Subcutaneous abdominal adipose tissue (tissue), 5 donors: ENCODE results near the gene RPH3AL.
"Not testable (repeated sequence)": the region's sequence is repeated elsewhere in the genome, so short reads cannot be mapped to it uniquely, and the experiment has no call there.

Source experiments
- H3K27ac ChIP-seq: one replicate; pipeline ENCODE4 v1.7.0; 2013; ENCODE audit warnings: low read depth, mild to moderate bottlenecking, inconsistent platforms, low read length, moderate library complexity
- H3K27me3 ChIP-seq, 5 donors: one replicate each; pipeline ENCODE4 v1.7.0; 2013; ENCODE audit warnings: low read length in 5 of 5, inconsistent platforms in 1 of 5; ENCODE audit not compliant: control insufficient read depth in 5 of 5, insufficient read depth in 4 of 5
- H3K36me3 ChIP-seq, 5 donors: one replicate each; pipeline ENCODE4 v1.7.0; 2013; ENCODE audit warnings: low read length in 5 of 5; ENCODE audit not compliant: control insufficient read depth in 5 of 5, insufficient read depth in 5 of 5
- H3K4me1 ChIP-seq, 5 donors: one replicate each; pipeline ENCODE4 v1.7.0; 2013; ENCODE audit warnings: low read length in 5 of 5, mild to moderate bottlenecking in 3 of 5, moderate library complexity in 1 of 5; ENCODE audit not compliant: control insufficient read depth in 5 of 5, insufficient read depth in 5 of 5
- H3K4me3 ChIP-seq, 5 donors: one replicate each; pipeline ENCODE4 v1.7.0; 2013; ENCODE audit warnings: low read length in 5 of 5, low read depth in 1 of 5
- H3K9ac ChIP-seq, 5 donors: one replicate each; pipeline ENCODE4 v1.7.0; 2013; ENCODE audit warnings: low read length in 5 of 5, mild to moderate bottlenecking in 4 of 5, moderate library complexity in 3 of 5
- H3K9me3 ChIP-seq, 5 donors: one replicate each; pipeline ENCODE4 v1.7.0; 2013; ENCODE audit warnings: low read length in 5 of 5; ENCODE audit not compliant: control insufficient read depth in 5 of 5
- donor health status: healthy.
- donor health status: healthy.
- donor health status: healthy.
- donor health status: healthy.
- donor health status: healthy.

The RPH3AL gene

DNA sequence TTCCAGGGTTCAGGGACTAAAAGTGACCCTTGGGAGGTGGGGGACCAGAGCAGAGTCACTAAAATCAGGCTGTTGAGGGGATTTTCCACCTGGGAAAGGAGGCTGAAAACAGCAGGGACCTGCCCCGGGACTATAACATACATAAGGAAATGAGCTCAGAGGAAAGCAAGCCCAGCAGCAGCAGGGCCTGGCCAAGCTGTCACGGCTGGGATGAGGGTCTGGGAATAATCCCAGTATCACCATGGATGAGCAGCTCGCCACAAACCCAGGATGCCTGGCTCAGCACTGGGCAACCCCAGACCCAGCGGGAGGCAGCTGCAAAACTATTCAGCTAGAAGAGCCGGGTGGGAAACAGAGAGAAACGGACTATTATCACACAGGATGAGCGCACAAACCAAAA, 72.4 kb downstream of the RPH3AL start:
- Histone ChIP-seq H3K4me1 (peaks cover 0 to 22% (median 0%) of the 10 kb centered on the region in 5 donors), H3K9me3 (no peaks in the 10 kb centered on the region), H3K9ac (peak overlapping the region in 1 of 5 donors; percentile 56), H3K4me3 (no peak overlapping the region), H3K27me3 (no peaks in the 10 kb centered on the region), H3K36me3 (peaks cover 0 to 27% (median 8%) of the 10 kb centered on the region in 5 donors), H3K27ac (peak overlapping the region; percentile 33)

DNA sequence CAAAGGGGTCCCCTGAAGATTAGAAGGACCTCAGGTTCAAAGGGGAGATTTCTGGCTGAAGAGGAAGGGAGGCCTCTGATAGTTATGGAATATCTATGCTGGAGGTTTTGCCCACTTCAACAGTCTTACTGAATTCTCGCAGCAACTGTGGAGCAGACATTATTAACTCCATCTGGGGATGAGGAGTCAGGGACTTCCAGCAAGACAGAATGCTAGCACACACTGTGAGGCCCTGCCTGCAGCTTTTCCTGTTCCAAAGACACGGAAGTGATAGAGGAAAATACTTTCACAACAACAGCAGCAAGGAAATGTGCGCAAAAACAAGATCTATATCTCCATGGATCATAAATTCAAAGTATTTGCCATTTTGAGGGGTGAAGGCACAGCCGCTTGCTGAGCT, 72.8 kb downstream of the RPH3AL start:
- peaks cover 0 to 27% (median 8%) of the 10 kb centered on the region in 5 donors for H3K36me3 ChIP-seq
- peak overlapping the region; percentile 33 for H3K27ac ChIP-seq
- H3K27me3 ChIP-seq: no peaks in the 10 kb centered on the region
- H3K4me3 ChIP-seq: no peak overlapping the region
- no peaks in the 10 kb centered on the region for H3K9me3 ChIP-seq
- peaks cover 0 to 22% (median 0%) of the 10 kb centered on the region in 5 donors for H3K4me1 ChIP-seq
- peak overlapping the region in 1 of 5 donors; percentile 56 for H3K9ac ChIP-seq

DNA sequence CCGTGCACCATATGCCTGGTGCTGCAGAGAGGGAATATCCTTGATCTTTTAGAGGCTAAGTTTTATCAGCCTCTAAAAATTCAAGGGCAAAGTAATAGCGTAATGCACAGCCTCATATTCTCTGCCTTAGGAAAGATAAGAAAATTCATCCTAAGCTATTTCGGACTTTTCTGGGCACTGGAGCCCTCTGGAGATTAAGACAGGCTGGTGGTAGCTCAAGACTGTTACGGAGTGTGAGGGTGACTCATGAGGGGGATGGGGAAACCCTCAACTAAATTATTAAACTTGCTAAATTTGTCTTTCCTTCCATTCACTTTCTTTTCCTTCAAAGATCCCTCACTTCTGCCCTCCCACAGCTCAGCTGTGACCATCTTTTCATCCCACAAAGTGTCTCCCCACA, 73.3 kb downstream of the RPH3AL start:
- H3K27ac ChIP-seq: no peak overlapping the region
- no peaks in the 10 kb centered on the region for H3K27me3 ChIP-seq
- H3K4me3 ChIP-seq: no peak overlapping the region
- H3K9me3 ChIP-seq: no peaks in the 10 kb centered on the region
- peaks cover 0 to 22% (median 0%) of the 10 kb centered on the region in 5 donors for H3K4me1 ChIP-seq
- H3K9ac ChIP-seq: no peak overlapping the region
- peaks cover 0 to 26% (median 8%) of the 10 kb centered on the region in 5 donors for H3K36me3 ChIP-seq

DNA sequence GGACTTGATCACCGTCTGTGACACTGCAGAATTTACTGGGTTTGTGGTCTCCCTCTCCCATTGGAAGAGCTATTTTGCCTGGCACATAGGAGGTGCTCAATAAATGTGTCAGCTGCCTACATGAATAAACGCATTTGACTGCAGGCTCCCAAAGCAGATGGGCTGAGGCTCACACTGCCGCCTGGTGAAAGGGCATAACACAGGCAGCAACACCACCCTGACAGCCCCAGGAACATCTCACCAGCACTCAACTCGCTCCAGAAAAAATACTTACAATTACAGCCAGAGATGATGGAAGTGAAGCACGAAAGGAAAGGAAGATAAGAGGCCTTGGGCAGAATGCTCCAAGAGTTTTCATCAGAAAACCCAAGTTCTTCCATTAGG, 73.9 kb downstream of the RPH3AL start:
- Histone ChIP-seq H3K27me3 (no peaks in the 10 kb centered on the region), H3K9ac (no peak overlapping the region), H3K9me3 (no peaks in the 10 kb centered on the region), H3K27ac (no peak overlapping the region), H3K36me3 (peaks cover 0 to 26% (median 8%) of the 10 kb centered on the region in 5 donors), H3K4me1 (peaks cover 0 to 22% (median 0%) of the 10 kb centered on the region in 5 donors), H3K4me3 (no peak overlapping the region)

DNA sequence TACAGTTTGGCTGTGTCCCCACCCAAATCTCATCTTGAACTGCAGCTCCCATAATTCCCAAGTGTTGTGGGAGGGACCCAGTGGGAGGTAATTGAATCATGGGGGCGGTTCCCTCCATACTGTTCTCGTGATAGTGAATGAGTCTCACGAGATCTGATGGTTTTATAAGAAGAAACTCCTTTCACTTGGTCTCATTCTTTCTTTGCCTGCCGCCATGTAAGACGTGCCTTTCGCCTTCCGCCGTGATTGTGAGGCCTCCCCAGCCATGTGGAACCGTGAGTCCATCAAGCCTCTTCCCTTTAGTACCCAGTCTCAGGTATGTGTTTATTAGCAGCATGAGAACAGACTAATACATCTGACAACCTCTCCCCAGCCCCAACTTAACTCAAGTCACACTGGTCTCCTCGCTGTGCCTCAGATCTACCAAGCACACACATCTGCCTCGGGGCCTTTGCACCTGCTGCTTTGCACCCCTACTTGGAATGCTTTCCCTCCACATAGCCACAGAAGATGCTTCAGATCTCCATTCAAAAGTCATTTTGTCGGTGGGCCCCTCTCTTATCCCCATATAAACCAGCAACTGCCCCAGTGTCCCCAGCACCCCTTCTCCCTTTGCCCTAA, 74.4 kb downstream of the RPH3AL start:
- no peak overlapping the region for H3K9ac ChIP-seq
- H3K27me3 ChIP-seq: no peaks in the 10 kb centered on the region
- peaks cover 0 to 22% (median 0%) of the 10 kb centered on the region in 5 donors for H3K4me1 ChIP-seq
- H3K36me3 ChIP-seq: peaks cover 0 to 21% (median 8%) of the 10 kb centered on the region in 5 donors
- no peak overlapping the region for H3K4me3 ChIP-seq
- no peak overlapping the region for H3K27ac ChIP-seq
- H3K9me3 ChIP-seq: no peaks in the 10 kb centered on the region

DNA sequence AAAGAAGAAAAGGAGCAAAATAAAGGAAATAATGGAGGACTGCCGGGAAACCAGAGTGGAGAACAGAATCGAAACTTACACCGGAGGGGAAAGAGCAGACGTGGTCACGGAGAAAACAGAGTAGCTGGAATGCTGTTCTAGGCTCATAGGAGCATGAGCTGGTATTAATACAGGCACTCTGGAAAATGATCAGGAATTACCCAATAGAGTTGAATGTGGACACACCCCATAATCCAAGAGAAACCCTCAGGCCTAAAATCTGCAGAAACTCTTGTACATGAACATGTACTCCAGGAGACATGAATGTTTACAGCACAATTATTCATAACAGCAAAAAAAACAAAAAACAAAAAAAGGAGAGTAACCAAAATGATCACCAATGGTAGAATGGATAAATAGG, 77.7 kb downstream of the RPH3AL start:
- peaks cover 0 to 7% (median 0%) of the 10 kb centered on the region in 5 donors for H3K4me1 ChIP-seq
- H3K27me3 ChIP-seq: no peaks in the 10 kb centered on the region
- H3K27ac ChIP-seq: no peak overlapping the region
- H3K9me3 ChIP-seq: no peaks in the 10 kb centered on the region
- no peak overlapping the region for H3K4me3 ChIP-seq
- H3K9ac ChIP-seq: no peak overlapping the region
- peaks cover 0 to 14% (median 0%) of the 10 kb centered on the region in 5 donors for H3K36me3 ChIP-seq

- Histone ChIP-seq H3K9me3 (no peaks in the 10 kb centered on the region), H3K4me1 (peaks cover 0 to 2% (median 0%) of the 10 kb centered on the region in 5 donors), H3K4me3 (no peak overlapping the region), H3K27ac (no peak overlapping the region), H3K27me3 (no peaks in the 10 kb centered on the region), H3K9ac (no peak overlapping the region), H3K36me3 (peaks cover 0 to 21% (median 4%) of the 10 kb centered on the region in 5 donors)
Measured at GRCh38 chr17:273981-274832, 78.4 kb downstream of the RPH3AL start.

GRCh38 chr17:272856-273255, 79.8 kb downstream of the RPH3AL start:
- H3K9ac ChIP-seq, H3K27ac ChIP-seq, H3K9me3 ChIP-seq, H3K27me3 ChIP-seq, H3K4me3 ChIP-seq, H3K4me1 ChIP-seq: not testable (repeated sequence)
- peaks cover 0 to 19% (median 4%) of the 10 kb centered on the region in 5 donors for H3K36me3 ChIP-seq

DNA sequence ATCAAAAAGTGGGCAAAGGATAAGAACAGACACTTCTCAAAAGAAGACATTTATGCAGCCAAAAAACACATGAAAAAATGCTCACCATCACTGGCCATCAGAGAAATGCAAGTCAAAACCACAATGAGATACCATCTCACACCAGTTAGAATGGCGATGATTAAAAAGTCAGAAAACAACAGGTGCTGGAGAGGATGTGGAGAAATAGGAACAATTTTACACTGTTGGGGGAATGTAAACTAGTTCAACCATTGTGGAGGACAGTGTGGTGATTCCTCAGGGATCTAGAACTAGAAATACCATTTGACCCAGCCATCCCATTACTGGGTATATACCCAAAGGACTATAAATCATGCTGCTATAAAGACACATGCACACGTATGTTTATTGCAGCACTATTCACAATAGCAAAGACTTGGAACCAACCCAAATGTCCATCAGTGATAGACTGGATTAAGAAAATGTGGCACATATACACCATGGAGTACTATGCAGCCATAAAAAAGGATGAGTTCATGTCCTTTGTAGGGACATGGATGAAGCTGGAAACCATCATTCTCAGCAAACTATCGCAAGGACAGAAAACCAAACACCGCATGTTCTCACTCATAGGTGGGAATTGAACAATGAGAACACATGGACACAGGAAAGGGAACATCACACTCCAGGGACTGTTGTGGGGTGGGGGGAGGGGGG, 80.5 kb downstream of the RPH3AL start:
- H3K9me3 ChIP-seq, H3K4me3 ChIP-seq, H3K27ac ChIP-seq, H3K27me3 ChIP-seq, H3K9ac ChIP-seq: not testable (repeated sequence)
- Histone ChIP-seq H3K4me1 (peaks cover 0 to 10% (median 3%) of the 10 kb centered on the region in 5 donors), H3K36me3 (peaks cover 0 to 19% (median 4%) of the 10 kb centered on the region in 5 donors)
